GM19397 (cell line): ENCODE measurements around the gene FOXM1.
"Not testable (repeated sequence)": the region's sequence is repeated elsewhere in the genome, so short reads cannot be mapped to it uniquely, and the experiment has no call there.

Source experiments
- ATAC-seq: cut with Tn5 transposase; IDR thresholded peaks from one replicate; pipeline ENCODE4 v1.9.1; 2021; ENCODE audit warnings: mild to moderate bottlenecking, moderate library complexity; ENCODE audit not compliant: unreplicated experiment

FOXM1 gene

DNA sequence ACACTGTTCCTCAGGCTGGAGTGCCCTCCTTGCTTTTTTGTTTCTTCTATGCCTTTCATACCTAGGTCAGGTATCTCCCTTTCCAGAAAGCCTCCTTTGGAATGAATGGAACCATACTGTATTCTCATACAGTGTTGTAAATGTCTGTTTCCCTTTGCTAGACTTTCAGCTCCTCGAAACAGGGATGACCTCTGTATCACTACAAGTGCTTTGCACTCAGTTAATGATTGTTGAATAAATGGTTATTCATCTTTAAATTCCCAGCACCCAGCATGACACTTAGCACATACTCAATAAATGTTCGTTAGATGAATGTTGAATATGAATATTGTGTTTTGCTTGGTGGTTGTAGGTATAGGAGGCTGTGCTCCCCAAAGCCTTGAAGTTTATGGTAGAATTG lies 7.8 kb upstream of the FOXM1 start:
- ATAC-seq: no peak

- no peak for ATAC-seq
Measured at GRCh38 chr12:2879853-2880252, 2.9 kb upstream of the FOXM1 start.

DNA sequence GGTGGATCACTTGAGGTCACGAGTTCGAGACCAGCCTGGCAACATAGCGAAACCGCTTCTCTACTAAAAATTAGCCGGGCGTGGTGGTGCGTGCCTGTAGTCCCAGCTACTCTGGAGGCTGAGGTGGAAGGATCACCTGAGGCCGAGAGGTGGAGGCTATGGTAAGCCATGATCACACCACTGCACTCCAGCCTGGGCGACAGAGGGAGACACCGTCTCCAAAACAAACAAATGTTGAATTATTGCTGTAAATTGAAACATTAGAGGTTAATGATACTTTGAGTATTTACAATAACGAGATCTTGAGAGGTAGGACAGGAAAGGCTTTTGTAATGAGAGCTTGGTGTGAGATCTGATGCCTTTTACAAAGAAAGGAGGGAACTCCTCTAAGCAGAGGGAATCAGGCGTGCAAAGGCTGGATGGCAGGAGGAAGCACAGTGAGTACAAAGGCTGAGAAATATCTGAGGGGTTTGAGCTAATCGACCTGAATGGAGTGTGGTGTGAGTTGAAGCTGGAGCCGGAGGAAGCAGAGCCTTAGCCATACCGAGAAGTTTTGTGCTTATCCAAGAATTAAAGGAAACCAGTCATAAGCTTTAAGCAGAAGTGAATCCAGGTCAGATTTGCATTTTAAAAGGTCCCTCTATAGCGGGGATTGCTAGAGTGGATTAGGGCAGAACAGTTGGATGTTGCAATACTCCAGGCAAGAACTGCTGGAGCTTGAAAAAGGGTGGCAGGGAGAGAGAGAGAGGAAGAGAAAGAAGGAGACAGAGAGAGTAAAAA lies 1.2 kb upstream of the FOXM1 start:
- no peak for ATAC-seq

GRCh38 chr12:2876431-2877046 lies 435 bp downstream of the FOXM1 start:
- peak; percentile 38 for ATAC-seq

DNA sequence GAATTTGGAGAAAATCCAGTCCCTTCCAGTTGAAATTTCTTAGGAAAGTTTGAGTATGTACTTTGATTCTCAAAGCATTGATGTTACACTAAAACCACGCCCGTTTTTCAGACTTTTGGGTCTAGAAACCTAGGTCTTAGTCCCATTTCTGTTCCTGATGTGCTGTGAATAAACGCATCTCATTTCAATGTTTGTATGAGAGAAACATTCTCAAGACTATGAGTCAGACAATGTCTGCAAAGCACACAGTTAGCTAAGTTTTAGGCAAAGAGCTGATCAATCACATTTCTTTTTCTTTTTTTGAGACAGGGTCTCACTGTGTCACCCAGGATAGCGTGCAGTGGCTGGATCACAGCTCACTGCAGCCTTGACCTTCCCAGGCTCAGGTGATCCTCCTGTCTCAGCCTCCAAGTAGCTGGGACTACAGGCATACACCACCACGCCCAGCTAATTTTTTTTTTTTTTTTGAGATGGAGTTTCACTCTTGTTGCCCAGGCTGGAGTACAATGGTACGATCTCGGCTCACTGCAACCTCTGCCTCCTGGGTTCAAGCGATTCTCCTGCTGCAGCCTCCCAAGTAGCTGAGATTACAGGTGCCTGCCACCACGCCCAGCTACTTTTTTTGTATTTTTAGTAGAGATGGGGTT lies 7.9 kb downstream of the FOXM1 start:
- ATAC-seq: not testable (repeated sequence)

- ATAC-seq: no peak
Measured at GRCh38 chr12:2864198-2864597, 12.8 kb downstream of the FOXM1 start.

DNA sequence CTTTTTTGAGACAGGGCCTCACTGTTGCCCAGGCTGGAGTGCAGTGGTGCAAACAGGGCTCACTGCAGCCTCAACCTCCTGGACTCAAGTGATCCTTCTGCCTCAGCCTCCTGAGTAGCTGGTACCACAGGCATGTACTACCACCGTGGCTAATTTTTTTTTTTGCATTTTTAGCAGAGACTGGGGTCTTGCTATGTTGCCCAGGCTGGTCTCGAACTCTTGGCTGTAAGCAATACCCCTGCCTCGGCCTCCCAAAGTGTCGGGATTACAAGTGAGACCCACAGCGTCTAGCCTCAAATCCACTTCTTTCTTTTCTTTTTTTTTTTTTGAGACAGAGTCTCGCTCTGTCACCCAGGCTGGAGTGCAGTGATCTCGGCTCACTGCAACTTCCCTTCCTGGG lies 13.6 kb downstream of the FOXM1 start:
- ATAC-seq: not testable (repeated sequence)

- no peak for ATAC-seq
Measured at GRCh38 chr12:2862876-2863275, 14.1 kb downstream of the FOXM1 start.

DNA sequence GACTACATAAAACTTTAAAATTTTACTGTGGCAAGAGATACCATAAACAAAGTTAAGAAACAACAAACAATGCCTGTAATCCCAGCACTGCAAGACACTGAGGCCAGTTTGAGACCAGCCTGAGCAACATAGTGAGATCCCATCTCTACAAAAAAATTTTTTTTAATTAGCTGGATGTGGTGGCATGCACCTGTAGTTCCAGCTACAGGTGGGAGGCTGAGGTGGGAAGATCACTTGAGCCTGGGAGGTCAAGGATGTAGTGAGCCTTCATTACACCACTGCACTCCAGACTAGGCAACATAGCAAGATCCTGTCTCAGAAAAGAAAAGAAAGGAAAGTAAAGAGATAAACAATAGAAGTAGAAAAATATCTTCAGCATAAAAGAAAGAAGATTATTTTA lies 16.8 kb downstream of the FOXM1 start:
- no peak for ATAC-seq

- ATAC-seq: no peak
Measured at GRCh38 chr12:2858944-2859421, 18.0 kb downstream of the FOXM1 start.

DNA sequence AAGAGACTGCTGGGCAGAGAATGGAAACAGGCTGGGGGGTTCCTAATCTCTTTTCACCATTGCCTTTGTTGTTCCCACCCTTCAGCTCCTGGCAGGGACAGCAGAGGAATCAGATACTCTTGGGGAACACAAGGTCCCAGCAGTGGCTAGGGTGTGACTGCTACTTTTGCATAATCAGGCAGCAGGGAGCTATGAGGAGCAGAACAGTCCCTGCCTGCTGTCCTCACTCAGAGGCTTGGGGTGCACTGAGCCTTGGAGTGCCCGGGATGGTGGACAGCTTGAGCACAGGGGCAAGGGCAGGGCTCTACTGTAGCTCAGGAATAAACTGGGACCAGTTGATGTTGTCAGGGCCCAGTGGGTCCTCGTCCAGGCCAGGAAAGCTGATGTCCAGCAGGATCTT lies 18.6 kb downstream of the FOXM1 start:
- no peak for ATAC-seq

GRCh38 chr12:2857576-2857975 lies 19.4 kb downstream of the FOXM1 start:
- no peak for ATAC-seq

- ATAC-seq: no peak
Measured at GRCh38 chr12:2857021-2857431, 19.9 kb downstream of the FOXM1 start, which contains the start of gene TEX52. Gene TEX52, minus strand, starts transcription at chr12:2857039. Its CDS starts 13 bp downstream, at chr12:2857026.

DNA sequence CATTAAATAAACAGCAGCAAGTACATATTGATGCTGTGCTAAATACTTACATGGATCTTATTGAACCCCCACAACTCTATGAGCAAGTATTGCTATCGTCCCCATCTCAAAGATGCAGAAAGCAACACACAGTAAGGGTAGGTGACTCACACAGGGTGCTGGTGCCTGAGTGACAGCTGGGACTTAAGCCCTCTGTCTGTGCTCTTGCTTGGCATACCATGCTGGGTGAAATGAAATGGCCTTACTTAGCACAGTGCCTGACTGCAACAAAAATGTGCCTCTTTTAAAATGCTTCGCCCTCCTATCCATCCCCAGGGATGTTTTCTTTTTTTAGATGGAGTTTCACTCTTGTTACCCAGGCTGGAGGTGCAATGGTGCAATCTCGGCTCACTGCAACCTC lies 20.9 kb downstream of the FOXM1 start:
- no peak for ATAC-seq

DNA sequence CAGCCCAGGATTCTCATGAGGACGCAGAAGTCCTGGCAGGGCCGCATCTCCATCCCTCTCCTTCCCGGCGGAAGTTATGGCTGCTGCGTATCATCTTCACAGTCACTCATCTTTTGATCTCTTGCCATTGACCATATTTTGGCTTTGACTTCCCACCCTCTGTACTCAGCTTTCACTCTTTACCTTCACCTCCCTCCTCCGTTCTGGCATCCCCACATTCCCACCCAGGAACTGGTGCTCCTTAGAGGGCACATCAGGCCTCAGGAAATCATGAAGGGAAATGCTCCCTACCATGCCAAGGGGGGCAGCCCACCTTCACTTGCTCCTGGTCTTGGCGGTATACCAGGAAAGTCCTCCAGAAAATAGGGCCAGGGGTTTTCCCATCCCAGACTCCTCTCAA lies 21.4 kb downstream of the FOXM1 start:
- no peak for ATAC-seq

- no peak for ATAC-seq
Measured at GRCh38 chr12:2854669-2855453, 22.1 kb downstream of the FOXM1 start.

- no peak for ATAC-seq
Measured at GRCh38 chr12:2853626-2854025, 23.3 kb downstream of the FOXM1 start.

- ATAC-seq: no peak
Measured at GRCh38 chr12:2851931-2852330, 25.0 kb downstream of the FOXM1 start.

DNA sequence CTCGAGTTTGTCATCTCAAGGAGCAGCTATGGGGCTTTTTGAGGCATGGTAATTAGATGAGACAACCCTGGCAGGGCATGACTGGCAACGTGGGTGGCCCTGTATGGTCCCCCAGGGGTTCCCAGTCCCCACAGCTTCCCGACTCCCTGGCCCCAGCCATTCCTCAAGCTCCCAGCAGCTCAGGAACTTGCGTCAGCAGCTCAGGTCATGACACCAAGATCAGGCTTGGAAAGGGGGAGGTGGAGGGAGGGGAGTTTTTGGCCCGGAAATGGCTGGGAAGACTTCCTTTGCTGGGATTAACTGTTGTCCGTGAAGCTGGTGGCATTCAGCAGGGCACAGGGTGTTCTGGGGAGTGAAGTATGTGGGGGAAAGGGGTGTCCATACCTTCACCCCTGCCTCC lies 31.7 kb downstream of the FOXM1 start:
- ATAC-seq: no peak

GRCh38 chr12:2844786-2845185 lies 32.2 kb downstream of the FOXM1 start:
- no peak for ATAC-seq

- ATAC-seq: no peak
Measured at GRCh38 chr12:2842948-2843347, 34.0 kb downstream of the FOXM1 start.
